IMR-90 (cell line): ENCODE measurements around the gene ATP4B. TPM values are rescaled to one million over a fixed set of nuclear protein-coding genes. Genes with fewer than 3 reads are reported as not detected.

ENCODE experiments used
- ATAC-seq: fragments of 200-7000 bp; cut with Tn5 transposase; 2 replicates; pipeline ENCODE4 v1.9.1; 2020; ENCODE audit warnings: low read depth, mild to moderate bottlenecking, moderate library complexity
- BruUV-seq: library from RNA; stranded (reverse); fragments of 400-500 nt; replicated peaks from 2 replicates; lab custom pipeline; 2021; lab: Mats Ljungman, UMichigan
- CTCF ChIA-PET: fragments of 300-600 bp; formaldehyde crosslinking; extraction: SDS; loops from one replicate; lab custom pipeline; 2021; ENCODE audit warnings: antibody characterized with exemption; lab: Yijun Ruan, JAX
- POLR2A ChIA-PET: fragments of 300-600 bp; sonication (Branson Sonifier 250); formaldehyde crosslinking; loops from one replicate; lab custom pipeline; 2022; ENCODE audit warnings: antibody characterized with exemption; ENCODE audit not compliant: unreplicated experiment; lab: Charles Lee
- DNase-seq: peaks from one replicate; pipeline ENCODE4 v3.0.0; 2013
- H2AFZ ChIP-seq: replicated peaks from 2 replicates; pipeline ENCODE3; 2013; ENCODE audit warnings: low read length, mild to moderate bottlenecking; ENCODE audit not compliant: poor library complexity
- H2AK5ac ChIP-seq: 2 replicates; pipeline ENCODE4 v1.6.1; 2013; ENCODE audit warnings: low read depth, low read length, inconsistent platforms
- H2AK9ac ChIP-seq: replicated peaks from 2 replicates; pipeline ENCODE3; 2013; ENCODE audit warnings: mild to moderate bottlenecking, low read depth, low read length, moderate library complexity; ENCODE audit not compliant: poor library complexity
- H2BK120ac ChIP-seq: 2 replicates; pipeline ENCODE4 v1.6.1; 2013; ENCODE audit warnings: low read depth, low read length, inconsistent platforms
- H2BK15ac ChIP-seq: 3 replicates; pipeline ENCODE4 v1.6.1; 2013; ENCODE audit warnings: low read depth, low read length, inconsistent platforms
- H2BK20ac ChIP-seq: 2 replicates; pipeline ENCODE4 v1.6.1; 2013; ENCODE audit warnings: low read depth, mild to moderate bottlenecking, inconsistent platforms, low read length, moderate library complexity
- H2BK5ac ChIP-seq: 2 replicates; pipeline ENCODE4 v1.6.1; 2013; ENCODE audit warnings: mild to moderate bottlenecking, low read depth, low read length, inconsistent platforms; ENCODE audit not compliant: poor library complexity, severe bottlenecking
- H3K14ac ChIP-seq: replicated peaks from 2 replicates; pipeline ENCODE4 v1.6.1; 2013; ENCODE audit warnings: low read depth, low read length, inconsistent platforms
- H3K18ac ChIP-seq: 2 replicates; pipeline ENCODE4 v1.6.1; 2013; ENCODE audit warnings: low read depth, low read length, control low read depth
- H3K23ac ChIP-seq: 2 replicates; pipeline ENCODE4 v1.6.1; 2013; ENCODE audit warnings: low read depth, low read length, inconsistent platforms
- H3K27ac ChIP-seq: 2 replicates; pipeline ENCODE4 v1.5.1; 2013; ENCODE audit warnings: mild to moderate bottlenecking, control low read depth, low read length; ENCODE audit not compliant: insufficient read depth
- H3K27me3 ChIP-seq: 2 replicates; pipeline ENCODE4 v1.6.1; 2013; ENCODE audit warnings: low read length; ENCODE audit not compliant: control insufficient read depth, insufficient read depth
- H3K36me3 ChIP-seq: 2 replicates; pipeline ENCODE4 v1.6.1; 2013; ENCODE audit warnings: low read length, mixed read lengths; ENCODE audit not compliant: control insufficient read depth, insufficient read depth
- H3K4ac ChIP-seq: 2 replicates; pipeline ENCODE4 v1.6.1; 2013; ENCODE audit warnings: low read depth, low read length, inconsistent platforms
- H3K4me1 ChIP-seq: 2 replicates; pipeline ENCODE4 v1.6.1; 2013; ENCODE audit warnings: low read length, mixed read lengths; ENCODE audit not compliant: control insufficient read depth, insufficient read depth
- H3K4me2 ChIP-seq: 2 replicates; pipeline ENCODE4 v1.6.1; 2013; ENCODE audit warnings: low read depth, mild to moderate bottlenecking, control low read depth, low read length, moderate library complexity
- H3K4me3 ChIP-seq: 2 replicates; pipeline ENCODE4 v1.5.1; 2013; ENCODE audit warnings: low read depth, mild to moderate bottlenecking, control low read depth, low read length, moderate library complexity; ENCODE audit not compliant: insufficient read depth
- H3K56ac ChIP-seq: 2 replicates; pipeline ENCODE4 v1.6.1; 2013; ENCODE audit warnings: low read length, inconsistent platforms; ENCODE audit not compliant: insufficient read depth; ENCODE audit errors: extremely low read depth
- H3K79me1 ChIP-seq, 2 experiments: 2 replicates each; pipeline ENCODE4 v1.6.1; 2013; ENCODE audit warnings: low read length in 2 of 2, inconsistent platforms in 1 of 2, low read depth in 1 of 2
- H3K9ac ChIP-seq: 2 replicates; pipeline ENCODE4 v1.6.1; 2013; ENCODE audit warnings: low read depth, low read length, control low read depth
- H3K9me1 ChIP-seq: 2 replicates; pipeline ENCODE4 v1.6.1; 2013; ENCODE audit warnings: low read length, inconsistent platforms; ENCODE audit not compliant: insufficient read depth
- H3K9me3 ChIP-seq: 2 replicates; pipeline ENCODE4 v1.6.1; 2013; ENCODE audit warnings: low read length; ENCODE audit not compliant: control insufficient read depth, insufficient read depth
- H4K20me1 ChIP-seq: 2 replicates; pipeline ENCODE4 v1.6.1; 2013; ENCODE audit warnings: low read length, inconsistent platforms; ENCODE audit not compliant: insufficient read depth
- H4K5ac ChIP-seq: 2 replicates; pipeline ENCODE4 v1.6.1; 2013; ENCODE audit warnings: mild to moderate bottlenecking, low read depth, low read length, control low read depth
- H4K8ac ChIP-seq, 2 experiments: 2 replicates each; pipeline ENCODE4 v1.6.1; 2013; ENCODE audit warnings: low read depth in 2 of 2, low read length in 2 of 2, control low read depth in 1 of 2, inconsistent platforms in 1 of 2
- H4K91ac ChIP-seq: 2 replicates; pipeline ENCODE4 v1.6.1; 2013; ENCODE audit warnings: low read depth, low read length, inconsistent platforms; ENCODE audit not compliant: insufficient read depth
- BHLHE40 ChIP-seq: fragments of 150-350 bp; IDR thresholded peaks from 2 replicates; pipeline ENCODE4 v1.6.1; 2016; ENCODE audit warnings: mild to moderate bottlenecking, low read depth, low read length
- CEBPB ChIP-seq: IDR thresholded peaks from 2 replicates; pipeline ENCODE4 v1.6.1; 2012; ENCODE audit warnings: low read depth, low read length, improper control_type of control experiment
- CHD1 ChIP-seq: IDR thresholded peaks from 2 replicates; pipeline ENCODE4 v1.6.1; 2012; ENCODE audit warnings: low read depth, low read length, improper control_type of control experiment
- CTCF ChIP-seq: conservative IDR thresholded peaks from 2 replicates; pipeline ENCODE4 v1.5.1; 2012; ENCODE audit warnings: mild to moderate bottlenecking, low read depth, low read length, improper control_type of control experiment
- FOS ChIP-seq: fragments of 150-350 bp; IDR thresholded peaks from 2 replicates; pipeline ENCODE4 v1.6.1; 2016; ENCODE audit warnings: low read depth, low read length
- MAZ ChIP-seq: IDR thresholded peaks from 2 replicates; pipeline ENCODE4 v1.6.1; 2012; ENCODE audit warnings: low read depth, mild to moderate bottlenecking, low read length, improper control_type of control experiment, moderate library complexity, borderline replicate concordance
- MXI1 ChIP-seq: IDR thresholded peaks from 2 replicates; pipeline ENCODE4 v1.6.1; 2012; ENCODE audit warnings: low read depth, mild to moderate bottlenecking, low read length, moderate library complexity, borderline replicate concordance
- POLR2A ChIP-seq: IDR thresholded peaks from 2 replicates; pipeline ENCODE4 v1.6.1; 2012; ENCODE audit warnings: mild to moderate bottlenecking, low read depth, low read length
- RCOR1 ChIP-seq: IDR thresholded peaks from 2 replicates; pipeline ENCODE4 v1.6.1; 2012; ENCODE audit warnings: mild to moderate bottlenecking, low read length, improper control_type of control experiment; ENCODE audit not compliant: insufficient replicate concordance
- RFX5 ChIP-seq: IDR thresholded peaks from 2 replicates; pipeline ENCODE4 v1.8.0; 2012; ENCODE audit warnings: low read depth, mild to moderate bottlenecking, low read length, moderate library complexity
- SMC3 ChIP-seq: fragments of 150-350 bp; IDR thresholded peaks from 2 replicates; pipeline ENCODE4 v1.6.1; 2016; ENCODE audit warnings: low read depth, mild to moderate bottlenecking, antibody characterized with exemption, low read length, moderate library complexity
- WGBS, 2 experiments: methylation state at CpG; one replicate each; pipeline versions ENCODE4 v1.1.5 to v1.1.7; 2013; ENCODE audit warnings: missing lambda C conversion rate in 2 of 2; ENCODE audit not compliant: insufficient read length in 1 of 2; ENCODE audit errors: extremely low coverage in 2 of 2; 5-methylcytosine and 5-hydroxymethylcytosine counted together
- dilution Hi-C: fragments of 300-500 bp; cut with HindIII; formaldehyde crosslinking; loops from one replicate; pipeline ENCODE4 v1.14.3; 2018; ENCODE audit warnings: low sequenced_read_pairs; ENCODE audit not compliant: unreplicated experiment
- in situ Hi-C: fragments of 300-500 bp; cut with MboI; formaldehyde crosslinking; loops from 3 replicates; pipeline ENCODE4 v1.14.3; 2019; ENCODE audit warnings: low sequenced_read_pairs, inconsistent platforms, mixed read lengths
- intact Hi-C: fragments of 100-400 bp; cut with micrococcal nuclease; formaldehyde crosslinking; loops from 2 replicates; pipeline ENCODE4 v1.10.0; 2022
- polyA plus RNA-seq, 3 experiments: library from polyadenylated mRNA; depleted of rRNA; stranded (reverse); fragments of >200 nt; gene quantifications; 2 replicates each; pipeline ENCODE4 v1.2.3, GENCODE V29; 2012; ENCODE audit warnings: low replicate concordance in 1 of 3
- total RNA-seq: library from RNA; depleted of rRNA; stranded (reverse); fragments of >200 nt; gene quantifications from 2 replicates; pipeline ENCODE4 v1.2.3, GENCODE V29; 2012

The ATP4B gene
- total and polyA plus RNA-seq, 2 of the 4 experiments (the other 2 are of a cell fraction): not detected

- Histone ChIP-seq H3K18ac (no peak overlapping the region), H2BK5ac (no peak overlapping the region), H3K4me3 (no peak overlapping the region), H2AK5ac (no peak overlapping the region), H3K9me3 (no peaks in the 10 kb centered on the region), H3K4me2 (no peak overlapping the region), H3K56ac (no peak overlapping the region), H3K4ac (no peak overlapping the region), H3K9me1 (0 out of 2 replicates have a peak, but pooled peaks cover 4% of the 10 kb centered on the region), H4K5ac (no peak overlapping the region), H3K79me1 (no peaks in the 10 kb centered on the region; a peak in 1 of 4 replicates), H2AFZ (no peak overlapping the region), H2BK20ac (no peak overlapping the region), H4K20me1 (no peaks in the 10 kb centered on the region), H4K8ac (no peak overlapping the region), H3K23ac (no peak overlapping the region), H3K36me3 (peaks cover 7% of the 10 kb centered on the region), H3K27ac (no peak overlapping the region), H3K9ac (no peak overlapping the region), H3K14ac (no peak overlapping the region), H2BK120ac (no peak overlapping the region), H3K27me3 (no peaks in the 10 kb centered on the region), H2BK15ac (no peak overlapping the region), H2AK9ac (no peak overlapping the region), H3K4me1 (no peaks in the 10 kb centered on the region; the same call in 1 of the 2 replicates), H4K91ac (no peak overlapping the region)
- ChIA-PET CTCF (no interaction called here), POLR2A (no interaction called here)
- intact Hi-C loops: no loop called here
- no peak for TF ChIP-seq RFX5
- no peak for TF ChIP-seq CHD1
- no peak for TF ChIP-seq MAZ
- no peak for TF ChIP-seq SMC3
- no peak for TF ChIP-seq CEBPB
- TF ChIP-seq MXI1: no peak
- TF ChIP-seq RCOR1: no peak
- no peak for TF ChIP-seq FOS
- no peak for TF ChIP-seq POLR2A
- TF ChIP-seq BHLHE40: no peak
- no peak for TF ChIP-seq CTCF
- dilution Hi-C loops: no loop called here
- ATAC-seq: no peak
- no TSS peak for BruUV-seq
- no peak for DNase-seq
- 100% methylated on average over 1 of the region's 9 CpGs; no CpG with 5 or more reads in 1 of the 2 experiments for WGBS, 2 experiments
- in situ Hi-C loops: no loop called here
Observed at GRCh38 chr13:113645329-113645728, 12.7 kb downstream of the ATP4B start.
